AG09309 (cell line): ENCODE results near the gene HAUS8.

Experiments
- DNase-seq: peaks from one replicate; pipeline ENCODE4 v3.0.0-alpha.2; 2010; ENCODE audit warnings: low read depth
- H3K4me3 ChIP-seq: 2 replicates; pipeline ENCODE4 v1.5.1; 2011; ENCODE audit warnings: mild to moderate bottlenecking, low read depth, low read length, moderate library complexity; ENCODE audit not compliant: control insufficient read depth
- CTCF ChIP-seq: IDR thresholded peaks from 2 replicates; pipeline ENCODE4 v1.5.1; 2011; ENCODE audit warnings: mild to moderate bottlenecking, low read depth, low read length, inconsistent platforms; ENCODE audit not compliant: insufficient read depth, control insufficient read depth; ENCODE audit errors: missing control alignments

The HAUS8 gene, protein sequence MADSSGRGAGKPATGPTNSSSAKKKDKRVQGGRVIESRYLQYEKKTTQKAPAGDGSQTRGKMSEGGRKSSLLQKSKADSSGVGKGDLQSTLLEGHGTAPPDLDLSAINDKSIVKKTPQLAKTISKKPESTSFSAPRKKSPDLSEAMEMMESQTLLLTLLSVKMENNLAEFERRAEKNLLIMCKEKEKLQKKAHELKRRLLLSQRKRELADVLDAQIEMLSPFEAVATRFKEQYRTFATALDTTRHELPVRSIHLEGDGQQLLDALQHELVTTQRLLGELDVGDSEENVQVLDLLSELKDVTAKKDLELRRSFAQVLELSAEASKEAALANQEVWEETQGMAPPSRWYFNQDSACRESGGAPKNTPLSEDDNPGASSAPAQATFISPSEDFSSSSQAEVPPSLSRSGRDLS

GRCh38 chr19:17075035-17075863, at the start of gene HAUS8, which contains the start of gene MYO9B:
TSS of gene HAUS8 (minus strand) at chr19:17075452. CDS start at chr19:17075422, 30 bp downstream.
TSS of gene MYO9B (plus strand) at chr19:17075777. CDS start at chr19:17101718, 25,941 bp downstream.
- H3K4me3 ChIP-seq, result peak within 1 kb of the TSS; percentile 95
- TF ChIP-seq CTCF, result no peak

DNA sequence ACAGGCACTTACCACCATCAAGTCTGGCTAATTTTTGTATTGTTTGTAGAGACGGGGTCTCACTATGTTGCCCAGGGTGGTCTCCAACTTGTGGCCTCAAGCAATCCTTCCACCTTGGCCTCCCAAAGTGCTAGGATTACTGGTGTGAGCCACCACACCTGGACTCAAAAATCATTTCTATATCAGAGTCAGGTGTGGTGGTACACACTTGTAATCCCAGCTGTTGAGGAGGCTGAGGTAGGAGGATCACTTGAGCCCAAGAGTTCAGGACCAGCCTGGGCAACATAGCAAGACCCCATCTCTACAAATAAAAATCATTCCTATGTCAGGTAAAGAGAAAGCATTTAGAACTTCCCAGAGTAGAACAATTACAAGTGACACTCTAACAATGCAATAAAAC, 48.8 kb upstream of the HAUS8 start:
- no peak for TF ChIP-seq CTCF
- no peak overlapping the region for H3K4me3 ChIP-seq
- DNase-seq, result no peak

More at GRCh38 chr19:17075035-17075863, at the start of gene HAUS8, which contains the start of gene MYO9B:
- DNase-seq, result peak; percentile 100

- no peak for DNase-seq
- no peak overlapping the region for H3K4me3 ChIP-seq
- no peak for TF ChIP-seq CTCF
Measured at GRCh38 chr19:17123041-17123440, 47.8 kb upstream of the HAUS8 start.

- no peak overlapping the region for H3K4me3 ChIP-seq
- TF ChIP-seq CTCF, result no peak
- DNase-seq, result peak; percentile 87
Measured at GRCh38 chr19:17121736-17122293, 46.6 kb upstream of the HAUS8 start.

- DNase-seq, result no peak
- TF ChIP-seq CTCF, result no peak
- H3K4me3 ChIP-seq, result no peak overlapping the region
Measured at GRCh38 chr19:17118957-17119356, 43.7 kb upstream of the HAUS8 start.

- H3K4me3 ChIP-seq, result no peak overlapping the region
- TF ChIP-seq CTCF, result no peak
- no peak for DNase-seq
Measured at GRCh38 chr19:17116996-17117702, 41.9 kb upstream of the HAUS8 start.
